PC-3 (cell line): Measurements from ENCODE around the gene CTNND1.

Experiments
- CTCF ChIP-seq: fragments of 300-600 bp; sonication (generic); conservative IDR thresholded peaks from 2 replicates; pipeline ENCODE4 v1.5.1; 2017; ENCODE audit warnings: antibody characterized with exemption, low read depth, mild to moderate bottlenecking, low read length
- EZH2phosphoT487 ChIP-seq: fragments of 300-600 bp; sonication (generic); IDR thresholded peaks from 2 replicates; pipeline ENCODE4 v1.6.1; 2018; ENCODE audit warnings: mild to moderate bottlenecking, antibody characterized with exemption, low read length, borderline replicate concordance

- TF ChIP-seq CTCF: no peak
- no peak for TF ChIP-seq EZH2phosphoT487
These were observed 37.4 kb downstream of the CTNND1 start for GRCh38 chr11:57798905-57799559.
